Transverse colon (tissue), 4 donors: ENCODE data around the gene COMMD7. TPM values are rescaled to one million over a fixed set of nuclear protein-coding genes. Genes with fewer than 3 reads are reported as not detected.
A peak's percentile ranks its signal among the peaks of the same experiment; 100 is the strongest.

ENCODE experiments used
- DNase-seq: peaks from one replicate; pipeline ENCODE4 v3.0.0-alpha.2; 2019
- H3K27ac ChIP-seq, 4 donors: fragments of 200-600 bp; sonication (generic); 2 replicates each; pipeline ENCODE4 v1.5.1; 2016 to 2018; ENCODE audit warnings: inconsistent platforms in 4 of 4
- H3K27me3 ChIP-seq: fragments of 200-600 bp; sonication (generic); 2 replicates; pipeline ENCODE4 v1.5.1; 2017; ENCODE audit warnings: inconsistent platforms
- H3K36me3 ChIP-seq, 4 donors: fragments of 200-600 bp; sonication (generic); 2 replicates each; pipeline ENCODE4 v1.5.1; 2017 to 2019; ENCODE audit warnings: inconsistent platforms in 4 of 4
- H3K4me1 ChIP-seq, 4 donors: fragments of 200-600 bp; sonication (generic); 2 replicates each; pipeline ENCODE4 v1.5.1; 2017 to 2020; ENCODE audit warnings: inconsistent platforms in 4 of 4
- H3K4me3 ChIP-seq, 4 donors: fragments of 200-600 bp; sonication (generic); 1 replicate in 1 of 4; 2 replicates in 3 of 4; pipeline versions ENCODE4 v1.5.1 to v1.6.1; 2017 to 2019; ENCODE audit warnings: inconsistent platforms in 4 of 4
- H3K9me3 ChIP-seq, 2 donors: fragments of 200-600 bp; sonication (generic); 2 replicates each; pipeline ENCODE4 v1.5.1; 2017 to 2019; ENCODE audit warnings: inconsistent platforms in 2 of 2
- CTCF ChIP-seq, 5 experiments: fragments of 200-600 bp in 3 of 5; fragments of 450-650 bp in 2 of 5; sonication (generic) in 3 of 5; IDR thresholded peaks; 1 replicate in 2 of 5; 2 replicates in 3 of 5; pipeline ENCODE4 v1.5.1; 2016 to 2017; ENCODE audit warnings: antibody characterized with exemption in 5 of 5, inconsistent platforms in 3 of 5, mild to moderate bottlenecking in 2 of 5, moderate library complexity in 1 of 5
- EP300 ChIP-seq: sonication (generic); formaldehyde crosslinking; IDR thresholded peaks from one replicate; pipeline ENCODE4 v1.6.1; 2017; ENCODE audit warnings: antibody characterized with exemption, low read depth
- POLR2A ChIP-seq: fragments of 450-650 bp; IDR thresholded peaks from one replicate; pipeline ENCODE4 v1.6.1; 2016; ENCODE audit warnings: antibody characterized with exemption, mild to moderate bottlenecking, moderate library complexity
- POLR2AphosphoS5 ChIP-seq, 3 donors: sonication (generic); formaldehyde crosslinking; IDR thresholded peaks; one replicate each; pipeline ENCODE4 v1.6.1; 2016; ENCODE audit warnings: antibody characterized with exemption in 3 of 3
- WGBS, 2 donors: methylation state at CpG; one replicate each; pipeline ENCODE4 v1.1.5; 2018; ENCODE audit warnings: low coverage in 1 of 2; 5-methylcytosine and 5-hydroxymethylcytosine counted together
- in situ Hi-C, 4 donors: fragments of 200-750 bp; cut with MboI; loops; one replicate each; pipeline versions ENCODE4 v1.15.0 to v1.15.1; 2017; ENCODE audit warnings: low sequenced_read_pairs in 3 of 4, low pct_ligation_motif_present in 1 of 4, low pct_unique_long_range_greater_than_20kb in 1 of 4
- intact Hi-C: fragments of 100-400 bp; cut with DNase I; formaldehyde crosslinking; loops from one replicate; pipeline ENCODE4 v1.15.1; 2023; ENCODE audit warnings: low total_unique reads
- total RNA-seq, 4 donors: library from RNA; depleted of rRNA; stranded (reverse); fragments of >200 nt; gene quantifications; one replicate each; pipeline ENCODE4 v1.1.0, GENCODE V29; 2016

Gene COMMD7
- total RNA-seq, result 10 to 100 TPM; 14.3 to 24.8 (median 20.2) TPM

- WGBS, 2 donors, result 0% methylated on average over 3 to 39 of the region's 64 CpGs
- TF ChIP-seq POLR2AphosphoS5 (IDR thresholded peaks at IDR 0.05) (peak in 1 of 3 donors; percentile 12), EP300 (no peak)
- intact Hi-C loops, result no loop called here
- DNase-seq, result peak; percentile 70
- Histone ChIP-seq H3K27ac (peak within 1 kb of the TSS; percentile 80 to 82 (median 81)), H3K27me3 (no peaks in the 10 kb centered on the region), H3K4me3 (peak within 1 kb of the TSS; percentile 37 to 88 (median 74)), H3K36me3 (no peaks in the 10 kb centered on the region), H3K4me1 (peaks cover 0 to 21% (median 14%) of the 10 kb centered on the region in 4 donors), H3K9me3 (no peaks in the 10 kb centered on the region)
- in situ Hi-C loops, result no loop called here
Observed at GRCh38 chr20:32743237-32744112, at the start of gene COMMD7. TSS of gene COMMD7 (minus strand) at chr20:32743467. CDS start at chr20:32743391, 76 bp downstream.

GRCh38 chr20:32792731-32793458, 49.6 kb upstream of the COMMD7 start:
- Histone ChIP-seq H3K4me3 (no peak overlapping the region), H3K27ac (no peak overlapping the region), H3K27me3 (no peaks in the 10 kb centered on the region), H3K4me1 (no peaks in the 10 kb centered on the region), H3K9me3 (no peaks in the 10 kb centered on the region), H3K36me3 (no peaks in the 10 kb centered on the region)
- in situ Hi-C loops (loop anchor here in 1 of 4 donors (25.0 kb wide), 1 partner anchor 281 kb away; no protein-coding TSS in a partner anchor), intact Hi-C loops (no loop called here)
- 86 to 100% methylated on average over 1 to 13 of the region's 13 CpGs for WGBS, 2 donors
- DNase-seq, result no peak
- TF ChIP-seq POLR2A (no peak), EP300 (no peak), POLR2AphosphoS5 (IDR thresholded peaks at IDR 0.05) (no peak), CTCF (IDR thresholded peaks at IDR 0.05) (no peak)

- intact Hi-C loops (no loop called here), in situ Hi-C loops (loop anchor here in 1 of 4 donors (25.0 kb wide), 1 partner anchor 280 kb away; no protein-coding TSS in a partner anchor)
- Histone ChIP-seq H3K4me3 (no peak overlapping the region), H3K36me3 (no peaks in the 10 kb centered on the region), H3K27ac (no peak overlapping the region), H3K9me3 (no peaks in the 10 kb centered on the region), H3K27me3 (no peaks in the 10 kb centered on the region), H3K4me1 (no peaks in the 10 kb centered on the region)
- DNase-seq, result no peak
- WGBS, 2 donors, result 76% methylated on average over 3 of the region's 3 CpGs; no CpG with 5 or more reads in 1 of the 2 donors
- no peak for TF ChIP-seq CTCF (IDR thresholded peaks at IDR 0.05)
- TF ChIP-seq POLR2AphosphoS5 (IDR thresholded peaks at IDR 0.05), result no peak
- no peak for TF ChIP-seq POLR2A
Observed at GRCh38 chr20:32792316-32792715, 49.0 kb upstream of the COMMD7 start.

GRCh38 chr20:32790751-32791057, 47.4 kb upstream of the COMMD7 start:
- Histone ChIP-seq H3K9me3 (no peaks in the 10 kb centered on the region), H3K4me1 (no peaks in the 10 kb centered on the region), H3K36me3 (no peaks in the 10 kb centered on the region), H3K4me3 (no peak overlapping the region), H3K27me3 (no peaks in the 10 kb centered on the region), H3K27ac (no peak overlapping the region)
- 89 to 100% methylated on average over 1 to 3 of the region's 3 CpGs for WGBS, 2 donors
- in situ Hi-C loops, result loop anchor here in 1 of 4 donors (25.0 kb wide), 1 partner anchor 278 kb away; no protein-coding TSS in a partner anchor
- intact Hi-C loops, result no loop called here
- no peak for DNase-seq
- TF ChIP-seq CTCF (IDR thresholded peaks at IDR 0.05) (no peak), POLR2A (no peak), EP300 (no peak), POLR2AphosphoS5 (IDR thresholded peaks at IDR 0.05) (no peak)
